GM18951 (cell line): ENCODE measurements around the gene PSG11.
"Not testable (repeated sequence)": the region's sequence is repeated elsewhere in the genome, so short reads cannot be mapped to it uniquely, and the experiment has no call there.

Source experiments
- POLR2A ChIP-seq: IDR thresholded peaks from 4 replicates; pipeline ENCODE4 v1.6.1; 2011; ENCODE audit warnings: mild to moderate bottlenecking; ENCODE audit not compliant: insufficient read length, insufficient read depth; ENCODE audit errors: extremely low read depth
- in situ Hi-C: fragments of 300-500 bp; cut with MboI; formaldehyde crosslinking; loops from one replicate; pipeline ENCODE4 v1.12.0; 2022; ENCODE audit warnings: low sequenced_read_pairs, mixed read lengths, inconsistent platforms; ENCODE audit not compliant: unreplicated experiment

The PSG11 gene

GRCh38 chr19:42992029-42992604 lies 34.2 kb downstream of the PSG11 start:
- in situ Hi-C loops = not testable (repeated sequence)

GRCh38 chr19:42989851-42990250 lies 36.4 kb downstream of the PSG11 start:
- TF ChIP-seq POLR2A = no peak
- in situ Hi-C loops = loop anchor here (10.0 kb wide), 1 partner anchor 175 kb away; no protein-coding TSS in a partner anchor

- in situ Hi-C loops = loop anchor here (10.0 kb wide), 1 partner anchor 174 kb away; no protein-coding TSS in a partner anchor
Measured at GRCh38 chr19:42989186-42989585, 37.1 kb downstream of the PSG11 start.

GRCh38 chr19:42988206-42988605 lies 38.1 kb downstream of the PSG11 start:
- in situ Hi-C loops = loop anchor here (10.0 kb wide), 1 partner anchor 173 kb away; no protein-coding TSS in a partner anchor

GRCh38 chr19:42985588-42985987 lies 40.7 kb downstream of the PSG11 start:
- in situ Hi-C loops = loop anchor here (10.0 kb wide), 1 partner anchor 171 kb away; no protein-coding TSS in a partner anchor
- TF ChIP-seq POLR2A = no peak

- in situ Hi-C loops = loop anchor here (10.0 kb wide), 1 partner anchor 167 kb away; no protein-coding TSS in a partner anchor
Measured at GRCh38 chr19:42982111-42982510, 44.2 kb downstream of the PSG11 start.

- in situ Hi-C loops = not testable (repeated sequence)
Measured at GRCh38 chr19:42971451-42971850, 54.8 kb downstream of the PSG11 start.

- in situ Hi-C loops = no loop called here
Measured at GRCh38 chr19:42965176-42965575, 61.1 kb downstream of the PSG11 start.

GRCh38 chr19:42961119-42961518 lies 65.2 kb downstream of the PSG11 start:
- no peak for TF ChIP-seq POLR2A
- in situ Hi-C loops = no loop called here

More at GRCh38 chr19:42965176-42965575, 61.1 kb downstream of the PSG11 start:
- TF ChIP-seq POLR2A = no peak
